Esophagus muscularis mucosa (tissue), 3 donors: Measurements from ENCODE around the gene STT3B.

Experiments used
- POLR2AphosphoS5 ChIP-seq, 2 donors: sonication (generic); formaldehyde crosslinking; IDR thresholded peaks; one replicate each; pipeline ENCODE4 v1.6.1; 2017; ENCODE audit warnings: antibody characterized with exemption in 2 of 2
- TF ChIP-seq, protein P1 (sequence below), 3 experiments: fragments of 200-600 bp in 2 of 3; fragments of 450-650 bp in 1 of 3; sonication (generic) in 2 of 3; IDR thresholded peaks; one replicate each; pipeline ENCODE4 v1.5.1; 2017 to 2019; ENCODE audit warnings: antibody characterized with exemption in 3 of 3, mild to moderate bottlenecking in 2 of 3, moderate library complexity in 1 of 3

DNA sequence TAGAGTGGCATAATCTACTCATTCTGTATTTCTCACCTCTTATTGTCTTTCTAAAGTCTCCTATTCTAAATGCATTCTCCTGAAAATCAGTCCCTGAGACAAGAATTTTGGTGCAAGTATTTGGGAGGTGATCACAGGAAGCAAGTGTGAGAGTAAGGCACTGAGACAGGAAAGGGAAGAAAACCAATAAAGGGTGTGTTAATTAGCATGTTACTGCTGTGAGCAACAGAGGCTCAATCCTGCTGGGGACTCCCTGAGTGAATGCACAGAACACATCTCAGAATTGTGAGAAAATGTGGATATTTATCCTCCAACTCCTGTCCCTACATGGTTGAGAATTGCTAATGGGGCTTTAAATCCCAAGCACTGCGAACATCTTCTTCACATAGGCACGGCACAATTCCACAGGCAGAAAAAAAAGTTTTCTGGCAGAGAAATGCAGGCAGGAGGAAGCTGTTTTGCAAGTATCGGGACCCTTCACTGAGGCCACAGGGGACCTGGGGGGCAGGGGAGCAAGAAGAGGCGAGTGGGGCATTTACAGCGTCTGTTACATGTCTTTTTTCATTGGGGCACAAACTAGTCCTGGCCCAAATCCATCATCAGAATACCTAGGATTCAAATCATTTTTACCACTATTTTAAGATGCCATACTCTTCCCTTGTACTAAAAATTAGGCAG, 27.2 kb upstream of the STT3B start:
- TF ChIP-seq, protein P1, sequence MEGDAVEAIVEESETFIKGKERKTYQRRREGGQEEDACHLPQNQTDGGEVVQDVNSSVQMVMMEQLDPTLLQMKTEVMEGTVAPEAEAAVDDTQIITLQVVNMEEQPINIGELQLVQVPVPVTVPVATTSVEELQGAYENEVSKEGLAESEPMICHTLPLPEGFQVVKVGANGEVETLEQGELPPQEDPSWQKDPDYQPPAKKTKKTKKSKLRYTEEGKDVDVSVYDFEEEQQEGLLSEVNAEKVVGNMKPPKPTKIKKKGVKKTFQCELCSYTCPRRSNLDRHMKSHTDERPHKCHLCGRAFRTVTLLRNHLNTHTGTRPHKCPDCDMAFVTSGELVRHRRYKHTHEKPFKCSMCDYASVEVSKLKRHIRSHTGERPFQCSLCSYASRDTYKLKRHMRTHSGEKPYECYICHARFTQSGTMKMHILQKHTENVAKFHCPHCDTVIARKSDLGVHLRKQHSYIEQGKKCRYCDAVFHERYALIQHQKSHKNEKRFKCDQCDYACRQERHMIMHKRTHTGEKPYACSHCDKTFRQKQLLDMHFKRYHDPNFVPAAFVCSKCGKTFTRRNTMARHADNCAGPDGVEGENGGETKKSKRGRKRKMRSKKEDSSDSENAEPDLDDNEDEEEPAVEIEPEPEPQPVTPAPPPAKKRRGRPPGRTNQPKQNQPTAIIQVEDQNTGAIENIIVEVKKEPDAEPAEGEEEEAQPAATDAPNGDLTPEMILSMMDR (IDR thresholded peaks at IDR 0.05): no peak
- no peak for TF ChIP-seq POLR2AphosphoS5 (IDR thresholded peaks at IDR 0.05)
